ENCODE measurements around the gene MYO1A.
"Not testable (repeated sequence)": the region's sequence is repeated elsewhere in the genome, so short reads cannot be mapped to it uniquely, and the experiment has no call there.

MYO1A gene

GRCh38 chr12:56988207-56988739 lies 61.7 kb downstream of the MYO1A start:
- H3K27me3 ChIP-seq, result no peaks in the 10 kb centered on the region
- H3K4me2 ChIP-seq, result peak overlapping the region; percentile 72
- H3K4me3 ChIP-seq, result no peak overlapping the region
- peak overlapping the region; percentile 51; the same call in 1 of the 2 replicates for H3K9ac ChIP-seq
- no peak overlapping the region for H3K27ac ChIP-seq
- peaks cover 43% of the 10 kb centered on the region for H3K4me1 ChIP-seq
- no peaks in the 10 kb centered on the region for H4K20me1 ChIP-seq
- TF ChIP-seq Cebpa-rat (IDR thresholded peaks at IDR 0.05), result no peak
- H3K36me3 ChIP-seq, result no peaks in the 10 kb centered on the region
- no peaks in the 10 kb centered on the region for H3K9me3 ChIP-seq

GRCh38 chr12:56987551-56988053 lies 62.3 kb downstream of the MYO1A start:
- H3K4me2 ChIP-seq, result peak overlapping the region; percentile 72
- H3K4me3 ChIP-seq, result no peak overlapping the region
- H3K9me3 ChIP-seq, result no peaks in the 10 kb centered on the region
- H3K36me3 ChIP-seq, result no peaks in the 10 kb centered on the region
- peak overlapping the region; percentile 51; the same call in 1 of the 2 replicates for H3K9ac ChIP-seq
- TF ChIP-seq Cebpa-rat (IDR thresholded peaks at IDR 0.05), result no peak
- no peak overlapping the region for H3K27ac ChIP-seq
- peaks cover 43% of the 10 kb centered on the region for H3K4me1 ChIP-seq
- H3K27me3 ChIP-seq, result no peaks in the 10 kb centered on the region
- H4K20me1 ChIP-seq, result no peaks in the 10 kb centered on the region

DNA sequence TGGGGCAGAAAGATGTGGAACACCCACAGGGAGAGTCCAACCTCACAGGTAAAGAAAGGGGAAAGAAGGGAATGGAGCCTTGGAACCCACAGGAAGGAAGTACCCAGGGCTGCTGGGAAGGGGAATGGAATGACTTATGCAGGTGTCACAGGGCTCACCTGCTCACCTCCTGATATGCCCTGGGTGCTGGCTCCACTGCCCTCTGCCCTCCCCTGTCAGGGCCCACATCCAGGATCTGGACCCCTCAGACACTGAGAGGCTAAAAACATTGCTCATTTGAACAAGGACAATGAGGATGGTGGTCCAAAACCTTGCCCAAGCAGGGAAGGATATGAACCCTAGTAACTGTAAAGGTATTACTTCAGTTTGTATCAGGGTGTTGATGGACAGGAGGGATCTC lies 62.9 kb downstream of the MYO1A start:
- Histone ChIP-seq H3K36me3 (no peaks in the 10 kb centered on the region), H3K4me3 (no peak overlapping the region), H3K4me1 (peaks cover 43% of the 10 kb centered on the region), H3K27ac (no peak overlapping the region), H3K9me3 (no peaks in the 10 kb centered on the region), H4K20me1 (no peaks in the 10 kb centered on the region), H3K9ac (no peak overlapping the region), H3K27me3 (no peaks in the 10 kb centered on the region), H3K4me2 (no peak overlapping the region)
- no peak for TF ChIP-seq Cebpa-rat (IDR thresholded peaks at IDR 0.05)

- not testable (repeated sequence) for H3K27me3 ChIP-seq, H3K9ac ChIP-seq, H3K36me3 ChIP-seq, H3K27ac ChIP-seq, H3K9me3 ChIP-seq, H3K4me2 ChIP-seq, H3K4me3 ChIP-seq, H4K20me1 ChIP-seq
- peaks cover 30% of the 10 kb centered on the region for H3K4me1 ChIP-seq
These were observed 64.2 kb downstream of the MYO1A start for GRCh38 chr12:56985714-56986113.

- H3K27ac ChIP-seq, result no peak overlapping the region
- no peaks in the 10 kb centered on the region for H3K36me3 ChIP-seq
- H3K9ac ChIP-seq, result no peak overlapping the region
- no peak overlapping the region for H3K4me3 ChIP-seq
- peaks cover 16% of the 10 kb centered on the region for H3K4me1 ChIP-seq
- no peak for TF ChIP-seq Cebpa-rat (IDR thresholded peaks at IDR 0.05)
- H3K27me3 ChIP-seq, result no peaks in the 10 kb centered on the region
- H3K9me3 ChIP-seq, result no peaks in the 10 kb centered on the region
- H3K4me2 ChIP-seq, result no peak overlapping the region
- H4K20me1 ChIP-seq, result no peaks in the 10 kb centered on the region
These were observed 66.5 kb downstream of the MYO1A start for GRCh38 chr12:56983386-56983785.

DNA sequence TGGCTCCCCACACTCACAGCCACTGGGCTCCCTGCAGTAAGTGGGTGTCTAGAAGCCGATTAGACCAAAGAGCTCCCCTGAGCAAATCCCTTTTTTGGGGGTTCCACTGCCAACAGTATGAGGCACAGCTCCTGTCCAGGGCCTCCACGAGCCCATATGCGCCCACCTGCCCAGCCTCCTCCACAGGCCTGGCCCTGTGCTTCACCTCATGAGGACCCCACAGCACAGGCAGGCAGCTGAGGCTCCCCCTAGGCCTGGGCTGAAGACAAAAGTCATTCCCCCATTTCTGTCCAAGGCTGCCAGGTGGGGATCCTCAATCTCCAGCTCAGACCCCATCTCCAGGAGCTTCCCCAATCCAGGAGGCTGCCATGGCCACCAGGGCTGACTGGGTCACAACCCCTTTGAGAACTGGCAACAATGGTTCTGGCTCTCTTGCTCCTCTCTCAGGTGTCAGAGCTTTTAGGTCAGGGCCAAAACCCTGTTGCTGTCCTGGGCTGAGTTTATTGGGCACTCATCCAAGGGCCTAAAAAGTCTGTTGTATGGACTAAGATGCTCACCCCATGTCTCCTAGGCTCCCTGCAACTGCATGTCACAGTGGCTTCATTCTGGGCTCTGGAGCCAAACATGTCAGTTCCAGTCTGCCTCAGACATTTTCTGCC lies 67.2 kb downstream of the MYO1A start:
- H3K9me3 ChIP-seq, H3K36me3 ChIP-seq, H3K4me2 ChIP-seq, H3K4me1 ChIP-seq, H4K20me1 ChIP-seq, H3K27me3 ChIP-seq, H3K27ac ChIP-seq, H3K9ac ChIP-seq, H3K4me3 ChIP-seq: not testable (repeated sequence)

- H3K4me3 ChIP-seq, result no peak overlapping the region
- no peak overlapping the region for H3K4me2 ChIP-seq
- no peaks in the 10 kb centered on the region for H4K20me1 ChIP-seq
- no peak overlapping the region for H3K9ac ChIP-seq
- no peak for TF ChIP-seq Cebpa-rat (IDR thresholded peaks at IDR 0.05)
- H3K36me3 ChIP-seq, result no peaks in the 10 kb centered on the region
- H3K9me3 ChIP-seq, result no peaks in the 10 kb centered on the region
- H3K4me1 ChIP-seq, result no peaks in the 10 kb centered on the region
- H3K27me3 ChIP-seq, result no peaks in the 10 kb centered on the region
- no peak overlapping the region for H3K27ac ChIP-seq
These were observed 68.9 kb downstream of the MYO1A start for GRCh38 chr12:56980941-56981530.

DNA sequence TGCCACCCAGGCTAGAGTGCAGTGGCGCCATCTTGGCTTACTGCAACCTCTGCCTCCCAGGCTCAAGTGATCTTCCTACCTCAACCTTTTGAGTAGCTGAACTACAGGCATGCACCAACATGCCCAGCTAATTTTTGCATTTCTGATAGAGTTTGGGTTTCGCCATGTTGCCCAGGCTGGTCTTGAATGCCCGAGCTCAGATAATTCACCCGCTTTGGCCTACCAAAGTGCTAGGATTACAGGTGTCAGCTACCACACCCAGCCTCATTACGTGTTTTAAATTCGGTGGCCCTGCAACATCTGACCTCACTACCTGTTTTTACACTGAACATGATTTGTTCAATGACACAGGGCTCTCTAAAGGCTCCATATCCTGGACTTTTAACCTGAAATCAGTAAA lies 69.7 kb downstream of the MYO1A start:
- Histone ChIP-seq H4K20me1 (no peaks in the 10 kb centered on the region), H3K9me3 (no peaks in the 10 kb centered on the region), H3K9ac (no peak overlapping the region), H3K4me2 (no peak overlapping the region), H3K27ac (no peak overlapping the region), H3K4me1 (no peaks in the 10 kb centered on the region), H3K27me3 (no peaks in the 10 kb centered on the region), H3K4me3 (no peak overlapping the region), H3K36me3 (no peaks in the 10 kb centered on the region)
- no peak for TF ChIP-seq Cebpa-rat (IDR thresholded peaks at IDR 0.05)

- H3K4me2 ChIP-seq, result no peak overlapping the region
- H3K36me3 ChIP-seq, result no peaks in the 10 kb centered on the region
- H3K9me3 ChIP-seq, result no peaks in the 10 kb centered on the region
- H3K27me3 ChIP-seq, result no peaks in the 10 kb centered on the region
- no peaks in the 10 kb centered on the region for H4K20me1 ChIP-seq
- TF ChIP-seq Cebpa-rat (IDR thresholded peaks at IDR 0.05), result no peak
- H3K4me1 ChIP-seq, result no peaks in the 10 kb centered on the region
- H3K27ac ChIP-seq, result no peak overlapping the region
- no peak overlapping the region for H3K4me3 ChIP-seq
- no peak overlapping the region for H3K9ac ChIP-seq
These were observed 70.3 kb downstream of the MYO1A start for GRCh38 chr12:56979628-56980027.

All from BLaER1 (cell line).